ENCODE results near the gene CUX1.
"Not testable (repeated sequence)": the region's sequence is repeated elsewhere in the genome, so short reads cannot be mapped to it uniquely, and the experiment has no call there.

DNA sequence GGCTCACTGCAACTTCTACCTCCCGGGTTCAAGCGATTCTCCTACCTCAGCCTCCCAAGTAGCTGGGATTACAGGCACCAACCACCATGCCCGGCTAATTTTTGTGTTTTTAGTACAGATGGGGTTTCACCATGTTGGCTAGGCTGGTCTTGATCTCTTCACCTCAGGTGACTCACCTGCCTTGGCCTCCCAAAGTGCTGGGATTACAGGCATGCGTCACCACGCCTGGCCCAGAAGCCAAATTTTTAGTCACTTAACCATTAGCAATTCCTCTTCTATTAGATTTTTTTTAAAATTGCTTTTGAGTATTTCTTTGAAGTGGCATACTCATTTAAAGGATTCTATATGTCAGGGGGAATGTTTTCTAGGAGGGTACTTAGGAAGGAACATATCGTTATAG, 112.5 kb downstream of the CUX1 start:
- TF ChIP-seq, protein P1, sequence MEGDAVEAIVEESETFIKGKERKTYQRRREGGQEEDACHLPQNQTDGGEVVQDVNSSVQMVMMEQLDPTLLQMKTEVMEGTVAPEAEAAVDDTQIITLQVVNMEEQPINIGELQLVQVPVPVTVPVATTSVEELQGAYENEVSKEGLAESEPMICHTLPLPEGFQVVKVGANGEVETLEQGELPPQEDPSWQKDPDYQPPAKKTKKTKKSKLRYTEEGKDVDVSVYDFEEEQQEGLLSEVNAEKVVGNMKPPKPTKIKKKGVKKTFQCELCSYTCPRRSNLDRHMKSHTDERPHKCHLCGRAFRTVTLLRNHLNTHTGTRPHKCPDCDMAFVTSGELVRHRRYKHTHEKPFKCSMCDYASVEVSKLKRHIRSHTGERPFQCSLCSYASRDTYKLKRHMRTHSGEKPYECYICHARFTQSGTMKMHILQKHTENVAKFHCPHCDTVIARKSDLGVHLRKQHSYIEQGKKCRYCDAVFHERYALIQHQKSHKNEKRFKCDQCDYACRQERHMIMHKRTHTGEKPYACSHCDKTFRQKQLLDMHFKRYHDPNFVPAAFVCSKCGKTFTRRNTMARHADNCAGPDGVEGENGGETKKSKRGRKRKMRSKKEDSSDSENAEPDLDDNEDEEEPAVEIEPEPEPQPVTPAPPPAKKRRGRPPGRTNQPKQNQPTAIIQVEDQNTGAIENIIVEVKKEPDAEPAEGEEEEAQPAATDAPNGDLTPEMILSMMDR (IDR thresholded peaks at IDR 0.05; ENCODE audit: insufficient read depth, low read depth, low read length), result not testable (repeated sequence)
- TF ChIP-seq EZH2 (IDR thresholded peaks at IDR 0.05; ENCODE audit: insufficient read depth, low read length), result not testable (repeated sequence)

Measured in astrocyte (in vitro differentiated cells and primary cell).